C1 segment of cervical spinal cord (tissue), 14 donors: ENCODE data around the gene VSX1.

Experiments
- DNase-seq, 14 donors: peaks; one replicate each; lab custom pipeline; 2025; lab: John Stamatoyannopoulos, UW

Gene VSX1

DNA sequence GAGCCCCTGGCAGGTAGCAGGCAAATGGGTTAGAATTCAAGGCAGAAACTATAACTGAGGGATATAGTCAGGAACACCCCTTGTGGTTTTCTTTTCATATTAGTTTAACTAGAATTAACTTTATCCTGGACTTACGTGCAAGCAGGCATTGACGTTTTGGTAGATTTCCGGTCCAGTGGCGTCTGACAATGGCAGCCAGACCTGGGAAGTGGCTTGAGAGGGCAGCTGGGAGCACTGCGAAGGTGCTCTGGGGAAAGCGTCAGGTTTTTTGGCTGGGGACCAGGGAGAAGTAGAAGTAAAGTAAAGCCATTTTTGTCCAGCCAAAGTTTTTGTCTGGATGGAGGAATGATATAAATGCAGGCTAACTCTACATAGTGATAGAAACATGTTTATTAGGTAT lies 15.6 kb downstream of the VSX1 start:
- DNase-seq, result no peak

DNA sequence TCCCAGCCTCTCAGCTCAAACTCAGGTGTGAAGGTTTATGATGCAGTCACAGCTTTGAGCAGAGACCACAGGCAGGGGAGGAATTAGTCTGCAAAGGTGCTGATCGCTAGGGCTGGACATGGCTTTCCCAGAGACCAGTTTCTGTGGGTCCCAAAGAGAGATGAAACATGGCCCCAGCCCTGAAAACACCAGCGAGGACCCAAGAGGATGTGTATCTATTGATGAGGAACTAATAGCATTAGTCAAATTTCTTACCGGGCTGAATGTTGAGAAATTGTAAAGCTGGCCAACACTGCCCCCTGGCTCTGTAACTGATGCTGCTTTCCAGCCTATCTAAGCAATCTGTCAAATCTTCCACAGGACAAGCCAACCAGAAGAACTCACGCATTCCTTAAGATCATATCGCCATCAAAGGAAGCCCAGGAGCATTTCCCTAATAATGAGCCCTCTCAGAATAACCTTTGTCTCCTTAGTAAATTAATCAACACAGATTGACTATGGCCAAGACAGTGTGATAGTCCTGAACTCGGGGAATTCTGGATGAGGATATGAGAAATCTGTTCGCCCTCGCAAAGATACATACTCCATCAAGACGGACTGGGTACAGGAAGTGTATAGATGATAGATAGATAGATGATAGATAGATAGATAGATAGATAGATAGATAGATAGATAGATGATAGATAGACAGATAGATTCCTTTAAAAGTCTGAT lies 16.2 kb downstream of the VSX1 start:
- peak in 11 of 14 donors; percentile 26 to 76 (median 43) for DNase-seq

DNA sequence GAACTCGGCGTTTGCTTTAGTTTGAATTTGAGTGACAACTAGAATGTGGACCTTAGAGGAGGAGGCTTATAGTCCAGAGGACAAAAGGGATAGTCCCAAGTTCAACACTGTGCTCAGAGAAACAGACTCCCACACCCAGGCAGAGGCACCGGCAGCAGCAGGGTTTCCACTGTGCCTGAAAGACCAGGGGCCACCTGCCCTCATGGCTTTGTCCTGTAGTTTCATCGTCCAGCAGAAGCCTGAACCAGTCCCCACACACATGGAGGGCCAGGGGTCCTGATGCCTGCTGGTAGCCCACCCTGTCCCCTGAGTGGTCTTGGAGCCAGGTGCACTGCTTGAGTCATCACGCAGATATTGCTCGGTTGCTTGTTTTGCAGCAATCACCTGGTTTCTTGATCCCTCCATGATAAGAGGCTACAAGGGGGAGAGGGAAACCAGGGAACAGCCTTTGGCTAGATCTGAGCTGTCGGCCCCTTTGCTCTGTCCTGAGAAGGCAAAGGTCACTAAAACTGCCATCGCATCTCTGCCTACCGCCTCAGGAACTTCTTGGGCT lies 16.8 kb downstream of the VSX1 start:
- DNase-seq, result no peak

DNA sequence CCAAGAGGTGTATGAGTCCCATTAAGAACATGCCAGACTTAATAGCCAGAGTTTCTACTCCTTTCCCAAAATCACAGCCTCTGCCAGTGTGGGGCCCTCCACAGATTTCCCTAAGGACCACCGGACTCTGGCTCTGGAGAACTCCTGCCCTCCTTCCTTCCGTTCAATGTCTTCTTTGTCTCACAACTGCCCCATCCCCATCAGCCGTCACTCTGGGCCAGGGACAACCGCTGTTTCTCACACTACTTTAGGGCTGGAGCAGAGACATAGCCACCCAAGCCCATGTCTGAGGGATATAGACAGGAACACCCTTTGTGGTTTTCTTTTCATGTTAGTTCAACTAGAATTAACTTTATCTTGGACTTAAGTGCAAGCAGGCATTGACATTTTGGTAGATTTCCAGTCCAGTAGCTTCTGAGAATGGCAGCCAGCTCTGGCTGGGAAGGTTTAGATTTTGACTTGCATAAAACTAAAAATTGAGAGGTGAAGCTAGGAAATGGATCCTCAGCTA lies 17.3 kb downstream of the VSX1 start:
- no peak for DNase-seq

DNA sequence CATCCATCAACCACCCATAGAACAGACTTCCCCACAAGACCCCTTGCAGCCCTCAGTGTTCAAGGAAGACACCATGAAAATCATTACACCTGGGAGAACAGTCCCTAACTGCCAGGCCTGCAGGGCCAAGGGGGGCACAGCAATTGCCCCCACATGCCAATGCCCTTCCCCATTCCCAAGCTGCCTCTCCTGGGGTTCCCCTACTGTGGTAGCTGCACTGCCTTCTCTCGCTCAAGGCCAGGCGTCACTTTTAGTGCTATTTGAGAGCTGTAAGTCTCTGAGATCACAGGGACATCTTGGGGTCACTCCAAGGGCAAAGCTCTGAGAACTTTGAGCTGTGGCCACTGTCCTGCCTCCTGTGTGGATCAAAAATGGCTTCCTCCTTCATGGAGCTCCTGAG lies 18.0 kb downstream of the VSX1 start:
- no peak for DNase-seq

DNA sequence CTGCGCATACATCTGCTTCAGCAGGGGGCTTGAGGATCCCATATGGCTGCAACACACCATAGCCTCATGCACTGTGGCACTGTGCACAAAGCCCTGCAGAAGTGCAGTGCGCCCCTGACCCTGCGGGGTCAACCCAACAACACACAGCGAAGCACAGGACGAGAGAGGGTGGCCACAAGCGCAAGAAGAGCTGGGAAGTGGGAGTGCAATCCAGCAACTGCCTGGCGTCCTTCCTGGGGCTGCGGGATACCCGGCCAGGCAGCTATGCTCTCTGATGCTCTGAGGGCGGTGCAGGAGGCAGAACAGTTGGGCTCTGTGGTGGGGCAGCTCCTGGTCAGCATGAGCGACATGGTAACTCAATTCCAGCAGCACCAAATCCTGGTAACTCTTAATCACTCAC lies 18.4 kb downstream of the VSX1 start:
- no peak for DNase-seq

DNA sequence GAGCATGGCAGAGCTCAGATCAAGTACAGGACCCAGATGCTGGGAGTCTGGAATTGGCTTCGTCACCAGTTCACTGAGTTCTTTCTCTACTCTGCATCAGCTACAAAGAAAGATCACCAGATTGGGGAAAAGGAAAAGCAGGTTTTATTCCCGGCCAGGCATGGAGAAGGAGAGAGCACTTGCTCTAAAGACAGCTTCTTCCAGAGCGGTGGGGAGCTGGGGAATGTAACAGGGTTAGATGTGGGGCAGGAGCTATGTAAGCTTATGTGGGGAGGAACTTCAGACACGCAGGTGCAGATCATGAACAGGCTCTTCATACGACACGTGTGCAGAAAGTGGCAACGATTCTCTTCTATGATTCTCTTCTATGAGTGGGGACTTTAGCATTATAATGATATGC lies 19.1 kb downstream of the VSX1 start:
- DNase-seq, result no peak

DNA sequence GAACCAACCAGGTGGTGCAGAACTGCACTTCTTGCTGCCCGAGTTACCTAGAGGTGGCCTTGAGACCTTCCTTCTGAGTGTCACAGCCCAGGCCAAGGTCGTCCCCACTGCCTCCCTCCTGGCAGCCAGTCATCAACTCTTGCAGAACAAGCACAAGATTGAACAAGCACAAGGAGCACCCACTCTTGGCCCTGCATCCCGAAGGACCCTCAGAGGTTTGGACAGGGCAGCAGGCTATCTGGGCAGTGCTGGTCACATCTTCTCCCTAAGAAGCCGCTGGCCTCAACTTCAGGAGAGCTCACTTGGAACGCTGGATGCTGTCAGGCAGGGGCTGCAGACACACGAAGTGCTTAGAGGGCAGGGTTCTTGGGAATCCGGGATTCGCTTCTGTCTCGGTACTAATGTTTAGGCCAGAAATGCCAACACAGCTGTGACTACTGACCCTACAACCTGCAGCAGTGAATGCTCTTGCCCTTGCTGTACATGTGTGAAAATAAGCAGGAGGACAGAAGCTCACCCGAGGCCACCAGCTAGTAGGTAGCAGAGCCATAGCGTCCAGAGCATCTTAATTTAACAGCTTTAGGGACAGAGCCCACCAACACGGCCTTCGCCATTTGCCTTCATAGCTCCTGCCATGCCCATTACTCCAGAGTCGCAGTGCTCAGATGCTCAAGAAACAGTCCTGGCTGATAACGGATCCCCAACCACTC lies 20.0 kb downstream of the VSX1 start:
- DNase-seq, result no peak

DNA sequence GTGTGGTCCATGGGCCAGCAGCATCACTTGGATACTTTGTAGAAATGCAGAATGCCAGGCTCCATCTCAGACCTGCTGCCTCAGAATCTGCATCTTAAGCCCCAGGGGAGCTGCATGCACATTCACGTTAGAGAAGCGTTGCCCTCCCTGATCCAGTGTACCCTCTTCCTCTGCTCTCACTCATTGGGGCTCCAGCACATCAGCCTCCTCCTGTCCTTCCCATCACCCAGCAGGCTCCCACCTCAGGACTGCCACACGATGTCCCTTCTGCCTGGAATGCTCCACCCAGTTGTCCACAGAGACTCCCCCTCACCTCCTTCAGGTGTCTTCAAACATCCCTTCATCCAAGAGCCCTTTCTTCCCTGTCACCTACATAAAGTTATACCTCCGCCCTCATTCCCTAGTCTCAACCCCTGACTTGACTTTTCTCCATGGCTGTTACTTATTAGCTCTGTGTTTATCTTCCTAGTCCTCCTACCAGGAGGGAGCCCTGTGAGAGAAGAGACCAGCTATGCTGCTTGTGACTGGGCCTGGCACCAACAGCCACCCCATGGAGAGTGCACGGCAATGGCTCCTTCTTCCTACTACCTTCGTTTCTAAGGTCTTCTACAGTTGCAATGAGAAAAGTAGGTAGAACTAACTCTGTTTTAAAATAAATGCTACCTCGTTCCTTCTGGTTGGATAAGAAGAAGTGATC lies 20.7 kb downstream of the VSX1 start:
- no peak for DNase-seq

DNA sequence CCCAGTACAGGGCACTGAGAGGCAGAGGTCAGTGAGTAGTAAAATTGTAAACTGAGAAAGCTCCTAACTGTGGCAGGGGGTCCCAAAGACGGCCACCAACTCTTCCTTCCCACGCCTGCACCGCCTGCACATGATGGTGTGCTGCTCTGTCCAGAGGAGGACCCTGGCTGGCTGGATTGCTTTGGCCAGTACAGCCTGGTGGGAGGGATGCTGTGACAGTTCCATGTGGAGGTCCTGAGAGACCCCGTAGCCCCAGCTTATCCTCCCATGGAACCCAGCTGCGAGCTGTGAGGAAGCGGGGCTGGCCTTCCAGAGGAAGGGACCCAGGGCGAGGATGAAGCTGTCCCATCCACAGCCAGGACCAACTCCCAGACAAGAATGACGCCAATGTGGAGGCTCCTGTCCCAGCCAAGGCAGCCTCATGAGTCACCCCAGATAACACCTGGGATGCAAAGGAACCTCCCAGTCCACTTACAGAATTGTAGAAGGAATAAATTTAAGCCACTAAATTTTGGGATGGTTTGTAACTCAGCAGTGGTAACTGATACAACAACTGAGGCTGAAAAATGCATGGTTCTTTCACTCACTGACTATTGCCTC lies 22.0 kb downstream of the VSX1 start:
- DNase-seq, result no peak

DNA sequence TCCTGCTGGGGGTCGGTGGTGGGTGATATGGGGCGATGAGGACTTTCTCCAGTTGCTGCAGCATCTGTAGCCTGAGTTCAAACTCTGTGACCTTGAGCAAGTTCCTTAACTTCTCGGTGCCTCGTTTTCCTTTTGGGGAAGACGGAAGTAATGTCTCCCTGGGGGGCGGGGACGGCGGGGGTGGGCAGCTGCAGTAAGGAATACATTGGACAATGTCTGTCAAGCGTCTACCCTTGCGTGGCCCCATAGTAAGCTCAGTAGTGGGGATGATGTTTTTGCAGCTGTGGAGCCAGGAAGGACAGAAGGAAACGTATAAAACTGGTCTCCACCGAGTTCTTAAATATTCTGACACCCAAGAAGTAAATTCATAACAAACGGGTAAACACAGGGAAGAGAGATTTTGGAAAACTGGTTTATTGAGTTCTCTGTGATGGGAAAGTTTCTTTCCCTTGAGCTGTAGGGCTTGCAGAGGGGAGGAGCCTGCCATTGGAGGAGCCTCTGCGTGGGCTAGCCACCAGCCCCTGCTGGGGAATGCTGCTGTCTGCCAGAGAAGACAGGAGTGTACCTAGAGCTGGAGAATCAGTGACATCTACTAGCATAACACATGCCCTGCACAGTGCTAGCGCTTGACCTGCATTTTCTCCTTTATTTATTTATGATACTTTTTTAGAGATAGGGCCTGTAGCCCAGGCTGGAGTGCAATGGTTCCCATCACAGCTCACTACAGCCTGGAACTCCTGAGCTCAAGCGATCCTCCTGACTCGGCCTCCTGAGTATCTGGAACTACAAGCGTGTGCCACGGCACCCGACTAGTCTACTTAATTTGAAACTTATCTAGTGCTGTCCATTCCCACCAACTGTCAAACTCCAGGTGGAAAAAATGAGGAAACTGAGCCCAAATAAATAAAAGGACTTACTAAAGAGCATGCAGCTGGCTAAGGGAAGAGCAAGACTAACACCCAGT lies 22.8 kb downstream of the VSX1 start:
- peak in 1 of 14 donors; percentile 63 for DNase-seq

DNA sequence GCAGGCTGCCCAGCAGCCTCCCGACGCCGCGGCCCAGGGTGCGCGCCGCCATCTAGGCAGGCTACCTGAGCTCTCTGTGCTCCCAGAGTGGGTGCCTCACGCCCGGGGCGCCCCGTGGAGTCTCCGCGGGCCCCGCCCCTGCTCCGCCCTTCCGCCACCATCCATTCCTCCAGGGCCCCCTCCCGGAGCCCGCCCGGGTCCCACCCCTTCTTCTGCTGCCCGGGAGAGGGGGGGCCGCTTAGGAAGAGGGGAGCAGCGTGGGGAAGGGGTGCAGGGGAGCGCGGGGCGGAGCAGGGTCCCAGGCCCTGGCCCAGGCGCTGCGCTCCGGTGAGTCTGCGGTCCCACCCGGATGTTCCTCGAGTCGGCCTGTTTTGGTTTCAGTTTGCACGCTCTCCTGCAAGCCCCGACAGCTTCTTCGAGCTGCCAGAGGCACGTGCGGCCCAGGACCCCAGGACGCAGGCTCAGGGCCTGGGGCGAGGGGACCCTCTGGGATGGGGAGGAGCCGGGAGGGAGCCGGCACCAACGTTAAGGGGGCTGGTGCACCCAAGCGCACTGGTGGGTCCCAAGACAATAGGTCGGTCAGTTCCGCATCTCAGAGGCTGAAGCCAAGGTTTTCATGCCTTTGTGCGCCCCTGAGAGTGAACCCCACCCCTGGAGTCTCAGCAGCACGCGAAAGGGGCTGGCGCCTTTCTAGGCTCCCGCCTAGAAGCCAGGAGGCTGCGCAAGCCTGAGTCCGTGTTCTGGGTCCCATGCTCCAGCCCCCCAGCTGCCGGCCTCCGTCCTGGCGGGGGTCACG lies 23.7 kb downstream of the VSX1 start, which contains the start of gene ACSS1:
ACSS1 (minus strand) TSS at position 89 of the 796 bp plus-strand sequence; CDS start at position 52, 37 bp downstream.
- peak in 8 of 14 donors; percentile 37 to 69 (median 63) for DNase-seq

DNA sequence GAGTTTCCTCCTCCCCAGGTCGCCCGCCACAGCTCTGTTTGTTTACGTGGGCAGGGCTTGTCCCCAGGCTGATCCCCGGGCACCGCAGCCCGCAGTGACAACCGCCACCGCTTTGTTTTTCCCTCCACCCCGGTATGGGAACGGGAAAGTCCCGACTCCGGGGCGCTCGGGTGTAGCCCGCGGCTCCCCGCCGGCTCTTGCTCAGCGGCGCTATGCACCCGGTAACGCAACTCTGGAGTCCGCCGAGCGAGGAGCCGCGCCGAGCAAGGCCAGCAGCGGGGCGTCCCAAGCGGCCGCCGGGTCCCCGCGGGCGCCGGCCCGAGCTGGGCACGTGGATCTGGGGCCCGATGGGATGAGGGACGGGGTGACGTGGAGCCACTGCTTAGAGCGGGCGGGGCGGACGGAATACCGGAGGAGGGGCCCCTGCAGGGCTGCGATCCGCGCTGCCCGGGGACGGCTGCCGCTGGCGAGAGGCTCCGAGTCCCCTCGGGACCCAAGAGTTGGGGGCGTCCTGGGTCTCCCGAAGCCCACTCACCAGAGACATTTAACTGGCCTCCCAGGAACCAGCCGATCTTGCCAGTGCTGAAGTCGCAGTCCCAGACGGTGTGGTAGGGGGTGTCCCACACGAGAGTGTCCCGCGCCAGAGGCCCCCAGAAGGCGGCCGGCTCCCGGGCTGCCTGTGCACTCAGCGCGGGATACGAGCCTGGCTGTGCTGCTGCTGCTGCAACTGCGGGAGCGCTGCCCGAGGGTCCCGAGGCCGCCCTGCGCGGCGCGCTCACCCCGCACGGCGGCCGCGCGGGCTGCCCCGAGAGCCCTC lies 24.5 kb downstream of the VSX1 start:
- peak in 13 of 14 donors; percentile 38 to 82 (median 69) for DNase-seq

DNA sequence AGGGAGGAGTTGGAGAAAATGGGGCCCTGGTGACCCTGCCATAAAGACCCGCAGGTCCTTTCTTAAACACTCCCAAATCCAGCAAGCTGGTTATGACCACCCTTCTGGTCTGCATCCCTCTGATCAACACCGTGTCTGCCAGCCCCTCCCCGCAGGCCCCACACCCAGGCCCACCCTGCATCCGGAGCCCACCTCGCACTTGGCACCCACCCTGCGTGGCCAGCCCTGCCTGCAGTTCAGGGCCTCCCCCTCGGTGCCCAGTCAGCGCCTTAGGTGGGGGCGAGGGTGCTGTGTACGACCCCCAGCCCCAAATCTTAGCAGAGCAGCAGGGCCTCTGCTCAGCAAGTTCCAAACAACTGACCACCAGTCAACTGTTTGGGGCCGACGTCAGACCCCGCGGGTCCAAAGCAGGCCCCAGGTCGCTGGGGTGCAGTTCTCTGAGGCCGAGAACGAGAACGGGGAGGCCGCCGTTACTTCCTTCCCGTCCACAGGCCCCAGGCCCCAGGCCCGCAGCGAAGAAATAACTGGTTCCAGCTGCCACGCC lies 25.2 kb downstream of the VSX1 start:
- DNase-seq, result no peak

DNA sequence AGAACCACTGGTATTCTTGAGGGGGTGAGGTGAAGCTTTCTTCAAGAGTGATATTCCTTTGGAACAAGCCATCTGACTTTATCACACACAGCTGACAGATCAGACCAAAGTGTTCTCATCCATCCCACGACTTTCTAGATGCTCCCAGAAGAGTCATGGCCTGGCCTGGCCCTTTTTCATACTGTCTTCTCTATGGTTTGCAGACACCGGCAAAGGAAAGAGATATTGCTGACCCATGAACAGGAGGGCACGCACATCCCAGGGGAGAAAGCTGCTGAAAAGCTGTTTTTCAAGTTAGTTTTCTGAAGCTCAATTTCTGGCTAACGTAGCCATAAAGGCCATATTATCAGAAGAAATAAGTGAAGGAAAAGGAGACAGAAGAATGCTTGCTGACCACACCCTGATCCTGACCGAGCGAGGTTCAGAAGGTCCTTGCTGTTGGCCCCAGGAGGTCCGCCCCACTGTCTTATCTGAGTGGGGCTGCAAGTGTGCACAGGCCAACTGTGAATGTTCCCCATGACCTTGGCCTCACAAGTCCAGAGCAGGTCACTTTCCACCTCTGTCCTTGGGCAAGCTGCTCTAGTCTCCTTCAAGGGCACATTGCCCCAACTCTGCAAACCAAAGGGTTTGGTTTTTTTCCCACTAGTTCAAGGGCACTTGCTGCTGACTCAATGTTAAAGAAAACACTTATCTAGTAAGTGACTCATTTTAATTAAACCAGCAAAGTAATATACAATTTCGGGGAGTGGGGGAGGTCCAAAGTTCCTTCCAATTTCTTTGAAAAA lies 26.0 kb downstream of the VSX1 start:
- DNase-seq, result no peak

DNA sequence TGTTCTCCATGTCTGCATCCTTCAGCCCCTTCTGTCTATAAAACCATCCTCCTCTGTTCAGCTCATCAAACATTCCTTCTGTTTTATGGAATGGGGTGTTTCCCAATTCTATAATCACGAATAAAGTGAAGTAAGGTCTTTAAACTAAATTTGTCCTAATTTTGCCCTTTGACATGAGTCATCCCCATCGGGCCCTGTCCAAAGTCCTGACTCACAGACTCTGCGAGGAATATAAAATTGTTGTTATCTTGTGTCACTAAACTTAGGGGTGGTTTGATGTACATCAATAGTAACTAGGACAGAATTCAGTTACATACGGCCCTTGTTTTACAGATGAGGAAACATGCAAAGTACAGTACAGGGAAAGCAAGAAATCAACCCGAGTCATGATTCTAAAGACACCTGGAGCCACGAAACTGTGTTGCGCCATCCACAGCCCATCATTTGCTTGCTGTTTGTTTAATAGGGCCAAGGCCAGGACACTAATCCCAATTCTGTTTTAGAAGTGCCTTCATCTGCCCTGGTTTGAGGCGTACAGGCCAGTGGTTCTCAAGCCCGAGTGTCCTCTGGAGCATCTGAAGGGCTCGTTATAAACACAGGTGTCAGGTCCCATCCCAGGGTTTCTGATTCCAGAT lies 26.8 kb downstream of the VSX1 start:
- DNase-seq, result no peak
